ENCODE data around the gene ADGRE1.

ADGRE1 gene

DNA sequence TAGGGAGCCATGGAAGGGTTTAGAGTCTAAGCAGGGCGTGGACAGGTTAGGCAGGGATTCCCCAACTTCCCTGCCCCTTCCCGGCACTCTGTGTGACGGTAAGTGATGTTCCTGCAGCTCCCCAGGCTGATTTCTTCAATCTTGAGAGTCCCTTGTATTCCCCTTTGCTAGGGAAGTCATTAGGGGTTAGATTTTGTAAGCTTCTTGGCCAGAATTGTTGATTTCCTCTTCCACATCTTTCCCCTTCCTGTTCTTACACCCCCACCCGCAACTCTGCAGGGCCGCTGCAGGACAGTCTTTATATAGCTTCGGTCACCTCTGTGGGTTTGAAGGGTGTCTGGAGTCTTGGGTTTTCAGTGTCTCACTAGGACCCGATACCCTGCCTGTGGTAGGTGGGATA lies 10.6 kb upstream of the ADGRE1 start:
- no peak for DNase-seq

DNA sequence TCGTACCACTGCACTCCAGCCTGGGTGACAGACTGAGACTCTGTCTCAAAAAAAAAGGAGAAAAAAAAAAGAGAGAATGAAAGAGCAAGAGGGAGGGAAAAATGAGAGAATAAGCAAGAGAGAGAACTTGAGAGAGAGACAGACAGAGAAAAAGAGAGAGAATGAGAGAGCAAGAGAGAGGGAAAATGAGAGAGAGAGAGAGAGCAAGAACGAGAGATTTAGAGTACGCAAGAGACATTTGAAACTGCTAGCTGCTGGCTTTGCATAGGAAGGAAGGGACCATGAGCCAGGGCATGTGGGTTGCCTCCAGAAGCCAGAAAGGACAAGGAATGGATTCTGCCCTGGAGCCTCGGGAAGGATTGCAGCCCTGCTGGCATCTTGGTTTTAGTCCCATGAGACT lies 9.6 kb upstream of the ADGRE1 start:
- DNase-seq = no peak

- DNase-seq = no peak
Observed at GRCh38 chr19:6886277-6886897, 992 bp upstream of the ADGRE1 start.

DNA sequence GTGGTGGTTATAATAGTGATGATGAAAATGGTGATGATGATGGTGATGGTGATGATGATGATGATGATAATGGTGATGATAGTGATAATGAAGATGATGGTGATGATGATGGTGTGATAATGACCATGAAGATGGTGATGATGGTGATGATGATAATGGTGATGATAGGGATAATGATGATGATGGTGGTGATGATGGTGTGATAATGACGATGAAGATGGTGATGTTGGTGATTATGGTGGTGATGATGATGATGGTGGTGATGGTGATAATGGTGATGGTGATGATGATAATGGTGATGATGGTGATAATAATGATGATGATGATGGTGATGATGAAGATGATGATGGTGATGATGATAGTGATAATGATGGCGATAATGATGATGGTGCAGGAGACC lies 1.6 kb downstream of the ADGRE1 start:
- DNase-seq = no peak

GRCh38 chr19:6890401-6890913 lies 3.1 kb downstream of the ADGRE1 start:
- DNase-seq = no peak

GRCh38 chr19:6890938-6891337 lies 3.6 kb downstream of the ADGRE1 start:
- DNase-seq = no peak

- no peak for DNase-seq
Observed at GRCh38 chr19:6891761-6892385, 4.5 kb downstream of the ADGRE1 start.

DNA sequence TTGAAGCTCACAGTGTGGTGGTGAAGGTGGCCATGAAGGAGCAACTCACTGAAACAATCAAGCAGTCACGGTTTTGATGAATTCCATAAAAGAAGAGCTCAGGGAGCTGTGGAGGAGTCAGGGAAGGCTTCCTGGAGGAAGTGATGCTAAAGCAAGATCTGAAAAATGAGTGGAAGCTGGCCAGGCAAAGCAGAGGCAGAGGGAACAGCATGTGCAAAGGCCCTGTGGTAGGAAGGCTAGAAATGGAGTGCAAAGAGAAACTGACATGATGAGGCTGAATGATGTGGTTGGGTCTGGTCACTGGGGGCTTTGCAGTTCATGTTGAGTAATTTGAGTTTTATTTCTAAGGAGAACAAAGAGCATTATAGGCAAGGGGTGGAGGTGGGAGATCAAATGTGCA lies 6.9 kb downstream of the ADGRE1 start:
- DNase-seq = no peak

DNA sequence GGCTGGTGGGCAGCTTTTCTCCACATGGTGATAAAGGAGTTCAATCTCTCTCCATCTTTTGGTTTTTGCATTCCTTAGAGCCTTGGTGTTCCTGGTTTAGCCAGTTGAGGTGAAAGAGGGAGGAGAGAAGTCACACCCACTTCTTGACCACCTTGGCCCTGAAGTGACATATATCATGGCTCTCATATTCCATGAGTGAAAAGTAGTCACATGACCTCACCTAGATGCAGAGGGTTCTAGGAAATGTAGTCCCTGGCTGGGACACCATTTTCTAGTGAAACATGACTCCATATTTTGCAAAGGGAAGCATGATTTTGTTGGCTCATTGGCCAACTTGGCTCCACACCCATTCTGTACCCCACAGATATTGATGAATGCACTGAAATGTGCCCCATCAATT lies 16.1 kb downstream of the ADGRE1 start:
- no peak for DNase-seq

DNA sequence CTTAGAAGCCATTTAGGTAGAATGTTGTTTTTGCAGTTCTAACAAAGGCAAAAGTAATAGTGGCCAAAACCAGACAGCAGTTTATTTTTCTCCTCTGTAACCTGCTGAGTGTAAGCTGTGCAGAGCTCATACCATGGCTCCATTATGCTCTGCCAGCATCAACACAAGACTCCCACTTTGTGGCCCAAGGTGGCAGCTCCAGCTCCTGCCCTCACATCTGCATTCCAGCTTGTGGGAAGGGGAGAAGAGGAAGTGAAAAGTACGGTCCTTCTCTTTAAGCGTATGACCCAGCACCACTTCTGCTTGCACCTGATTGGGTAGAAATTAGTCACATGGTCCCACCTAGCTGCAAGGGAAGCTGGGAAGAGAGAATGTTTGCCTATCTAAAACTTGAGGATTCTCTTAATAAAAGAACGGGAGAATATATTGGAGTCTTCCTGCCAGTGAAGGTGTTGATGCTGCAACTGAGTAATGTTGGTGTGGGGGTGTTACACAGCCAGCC lies 19.2 kb downstream of the ADGRE1 start:
- DNase-seq = no peak

- DNase-seq = no peak
Observed at GRCh38 chr19:6911523-6911922, 24.1 kb downstream of the ADGRE1 start.

- DNase-seq = no peak
Observed at GRCh38 chr19:6914321-6914720, 26.9 kb downstream of the ADGRE1 start.

DNA sequence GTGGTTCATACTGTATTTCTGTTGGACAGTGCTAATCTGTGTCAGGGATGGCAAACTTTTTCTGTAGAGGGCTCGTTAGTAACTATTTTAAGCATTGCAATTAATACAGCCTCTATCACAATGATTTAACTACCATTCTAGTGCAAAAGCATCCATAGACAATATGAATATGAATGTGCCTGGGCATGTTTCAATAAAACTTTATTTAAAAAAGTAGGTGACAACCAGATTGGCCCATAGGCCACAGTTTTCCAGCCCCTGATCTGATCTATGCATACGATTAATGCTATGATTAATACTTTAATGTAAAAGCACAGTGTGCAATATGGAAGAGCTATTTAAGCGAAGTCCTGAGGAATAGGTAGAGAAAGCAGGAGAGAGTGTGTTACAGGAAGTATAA lies 29.6 kb downstream of the ADGRE1 start:
- DNase-seq = no peak

GRCh38 chr19:6925386-6925785 lies 38.0 kb downstream of the ADGRE1 start:
- no peak for DNase-seq

DNA sequence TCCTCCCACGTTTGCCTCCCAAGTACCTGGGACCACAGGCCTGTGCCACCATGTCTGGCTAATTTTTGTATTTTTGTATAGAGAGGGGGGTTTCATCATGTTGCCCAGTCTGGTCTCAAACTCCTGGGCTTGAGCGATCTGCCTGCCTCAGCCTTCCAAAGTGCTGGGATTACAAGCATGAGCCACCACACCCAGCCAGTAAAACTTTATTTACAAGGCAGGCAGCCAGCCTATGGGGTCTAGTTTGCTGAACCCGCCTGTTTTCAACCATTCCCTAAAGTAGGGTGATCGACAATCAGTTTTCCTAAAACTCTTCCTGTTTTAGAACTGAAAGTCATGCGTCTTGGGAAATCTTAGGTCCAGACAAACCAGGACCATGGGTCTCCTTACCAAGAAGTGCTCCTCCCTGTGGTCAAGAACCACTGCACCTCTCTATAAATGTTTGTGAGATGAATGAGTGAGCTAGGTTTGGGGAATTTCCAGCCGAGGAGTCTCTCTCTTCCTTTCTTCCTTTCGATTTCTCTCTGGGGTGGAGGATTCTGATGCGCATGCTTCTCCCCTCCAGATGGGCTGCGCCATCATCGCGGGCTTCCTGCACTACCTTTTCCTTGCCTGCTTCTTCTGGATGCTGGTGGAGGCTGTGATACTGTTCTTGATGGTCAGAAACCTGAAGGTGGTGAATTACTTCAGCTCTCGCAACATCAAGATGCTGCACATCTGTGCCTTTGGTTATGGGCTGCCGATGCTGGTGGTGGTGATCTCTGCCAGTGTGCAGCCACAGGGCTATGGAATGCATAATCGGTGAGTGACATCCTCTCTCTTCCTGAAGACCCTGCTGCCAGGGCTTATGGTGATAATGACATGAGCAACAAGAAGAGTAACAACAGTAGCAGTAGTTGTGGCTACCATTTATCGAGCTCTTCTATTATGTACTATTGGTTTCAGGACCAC lies 38.7 kb downstream of the ADGRE1 start:
- no peak for DNase-seq

- no peak for DNase-seq
Observed at GRCh38 chr19:6930190-6930589, 42.8 kb downstream of the ADGRE1 start.

GRCh38 chr19:6935069-6935468 lies 47.7 kb downstream of the ADGRE1 start:
- no peak for DNase-seq

GRCh38 chr19:6935618-6936017 lies 48.2 kb downstream of the ADGRE1 start:
- DNase-seq = no peak

DNA sequence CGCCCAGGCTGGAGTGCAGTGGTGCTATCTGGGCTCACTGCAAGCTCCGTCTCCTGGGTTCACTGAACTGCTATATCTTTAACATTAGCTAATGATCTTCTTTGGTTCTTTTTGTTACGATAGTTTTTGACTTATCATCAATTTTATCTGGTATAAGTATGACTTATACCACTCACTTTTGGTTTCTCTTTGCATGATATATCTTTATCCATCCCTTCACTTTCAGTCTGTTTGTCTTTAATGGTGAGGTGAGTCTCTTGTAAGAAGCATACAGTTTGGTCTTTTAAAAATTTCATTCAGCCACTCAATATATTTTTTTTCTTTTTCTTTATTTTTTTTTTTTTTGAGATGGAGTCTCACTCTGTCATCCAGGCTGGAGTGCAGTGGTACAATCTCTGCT lies 58.4 kb downstream of the ADGRE1 start:
- DNase-seq = no peak

DNA sequence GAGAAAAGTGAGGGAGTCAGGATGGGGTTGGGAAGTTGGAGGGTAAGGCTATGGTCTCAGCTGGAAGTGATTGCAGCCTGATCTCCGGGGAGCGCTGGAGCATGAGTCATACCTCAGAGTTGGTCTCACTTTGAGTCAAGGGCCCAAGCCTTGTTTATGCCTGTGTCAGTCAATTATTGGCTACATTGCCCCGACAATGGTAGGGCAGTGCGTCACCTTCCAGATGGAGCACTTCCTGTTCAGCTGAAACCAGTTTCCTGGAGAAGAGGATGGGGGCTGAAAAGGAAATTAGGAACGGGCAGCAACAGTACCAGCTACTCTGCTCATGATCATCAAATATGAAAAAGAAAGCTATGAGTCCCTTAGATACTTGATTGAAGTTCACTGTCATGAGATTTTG lies 60.4 kb downstream of the ADGRE1 start:
- DNase-seq = no peak

DNA sequence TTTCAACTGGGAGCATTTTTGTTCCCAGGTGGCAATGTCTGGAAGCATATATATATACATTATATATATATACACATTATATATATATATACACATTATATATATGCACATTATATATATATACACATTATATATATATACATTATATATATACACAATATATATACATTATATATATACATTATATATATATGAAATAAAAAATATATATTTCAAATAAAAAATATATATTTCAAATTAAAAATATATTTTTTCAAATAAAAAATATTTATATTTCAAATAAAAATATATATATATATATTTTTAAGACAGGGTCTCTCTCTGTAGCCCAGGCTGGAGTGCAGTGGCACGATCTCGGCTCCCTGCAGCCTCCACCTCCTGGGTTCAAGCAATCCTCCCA lies 61.5 kb downstream of the ADGRE1 start:
- no peak for DNase-seq

- no peak for DNase-seq
Observed at GRCh38 chr19:6952956-6953355, 65.6 kb downstream of the ADGRE1 start.

DNA sequence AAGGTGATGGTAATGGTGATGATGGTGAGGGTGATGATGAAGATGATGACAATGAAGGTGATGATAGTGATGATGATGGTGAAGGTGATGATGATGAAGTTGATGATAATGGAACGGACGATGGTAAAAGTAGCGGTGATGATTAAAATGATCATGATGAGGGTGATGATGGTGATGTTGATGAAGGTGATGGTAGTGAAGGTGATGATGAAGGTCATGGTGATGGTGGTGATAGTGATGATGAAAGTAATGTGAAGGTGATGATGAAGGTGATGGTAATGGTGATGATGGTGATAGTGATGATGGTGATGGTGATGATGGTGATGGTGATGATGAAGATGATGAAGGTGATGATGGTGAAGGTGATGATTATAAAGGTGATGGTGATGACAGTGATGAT lies 67.7 kb downstream of the ADGRE1 start:
- DNase-seq = no peak

- DNase-seq = no peak
Observed at GRCh38 chr19:6956573-6956972, 69.2 kb downstream of the ADGRE1 start.
